NCI-H2171 (cell line): ENCODE results near the gene RSAD1.
"Not testable (repeated sequence)": the region's sequence is repeated elsewhere in the genome, so short reads cannot be mapped to it uniquely, and the experiment has no call there.

Source experiments
- DNase-seq: peaks from one replicate; lab custom pipeline; 2025; lab: John Stamatoyannopoulos, UW

RSAD1 gene

GRCh38 chr17:50472286-50472685 lies 6.4 kb upstream of the RSAD1 start:
- DNase-seq = no peak

GRCh38 chr17:50472761-50473161 lies 5.9 kb upstream of the RSAD1 start:
- DNase-seq = not testable (repeated sequence)

GRCh38 chr17:50473901-50474300 lies 4.8 kb upstream of the RSAD1 start:
- DNase-seq = no peak

GRCh38 chr17:50474523-50474922 lies 4.1 kb upstream of the RSAD1 start:
- no peak for DNase-seq

- no peak for DNase-seq
Measured at GRCh38 chr17:50475362-50475761, 3.3 kb upstream of the RSAD1 start.

GRCh38 chr17:50475775-50476544 lies 2.7 kb upstream of the RSAD1 start:
- not testable (repeated sequence) for DNase-seq

- no peak for DNase-seq
Measured at GRCh38 chr17:50476545-50477315, 1.9 kb upstream of the RSAD1 start.

GRCh38 chr17:50477976-50478375 lies 684 bp upstream of the RSAD1 start:
- no peak for DNase-seq

GRCh38 chr17:50479522-50480141 lies 972 bp downstream of the RSAD1 start:
- peak; percentile 72 for DNase-seq

- no peak for DNase-seq
Measured at GRCh38 chr17:50480142-50480764, 1.6 kb downstream of the RSAD1 start.

- no peak for DNase-seq
Measured at GRCh38 chr17:50480854-50481490, 2.3 kb downstream of the RSAD1 start.

GRCh38 chr17:50481648-50482047 lies 3.0 kb downstream of the RSAD1 start:
- no peak for DNase-seq

- no peak for DNase-seq
Measured at GRCh38 chr17:50482110-50482509, 3.5 kb downstream of the RSAD1 start.

GRCh38 chr17:50482516-50482915 lies 3.9 kb downstream of the RSAD1 start:
- DNase-seq = no peak

GRCh38 chr17:50483266-50483665 lies 4.6 kb downstream of the RSAD1 start:
- DNase-seq = no peak

- no peak for DNase-seq
Measured at GRCh38 chr17:50484386-50485155, 5.9 kb downstream of the RSAD1 start.

GRCh38 chr17:50487213-50488096 lies 8.8 kb downstream of the RSAD1 start:
- peak; percentile 31 for DNase-seq

- DNase-seq = no peak
Measured at GRCh38 chr17:50488880-50489279, 10.2 kb downstream of the RSAD1 start.

GRCh38 chr17:50491505-50491904 lies 12.8 kb downstream of the RSAD1 start:
- DNase-seq = no peak

GRCh38 chr17:50492214-50492613 lies 13.6 kb downstream of the RSAD1 start:
- DNase-seq = no peak
